K562 (cell line): Measurements from ENCODE around the gene EEF1AKMT4. TPM values are rescaled to one million over a fixed set of nuclear protein-coding genes. Genes with fewer than 3 reads are reported as not detected.

Experiments
- ARNT ChIP-seq, 2 experiments: fragments of 450-650 bp; IDR thresholded peaks; 2 replicates each; pipeline ENCODE4 v1.6.1; 2016; ENCODE audit warnings: mild to moderate bottlenecking in 1 of 2
- BDP1 ChIP-seq: IDR thresholded peaks from 3 replicates; pipeline ENCODE4 v1.6.1; 2011; ENCODE audit not compliant: insufficient read length, insufficient read depth
- DMBX1 ChIP-seq: fragments of 250-450 bp; sonication (Bioruptor Pico); IDR thresholded peaks from 2 replicates; pipeline ENCODE4 v1.8.0; 2022; ENCODE audit warnings: inconsistent platforms, mild to moderate bottlenecking, moderate library complexity, borderline replicate concordance
- HDAC8 ChIP-seq: fragments of 450-650 bp; IDR thresholded peaks from 2 replicates; pipeline ENCODE4 v1.6.1; 2016; ENCODE audit warnings: mild to moderate bottlenecking, missing genetic modification characterization, moderate library complexity, missing compliant biosample characterization
- MAFF ChIP-seq: IDR thresholded peaks from 2 replicates; pipeline ENCODE4 v1.6.1; 2012; ENCODE audit warnings: low read length, improper control_type of control experiment
- MTA1 ChIP-seq: fragments of 450-650 bp; IDR thresholded peaks from 2 replicates; pipeline ENCODE4 v1.6.1; 2017; ENCODE audit warnings: borderline replicate concordance
- PHF8 ChIP-seq: fragments of 200-600 bp; sonication (generic); IDR thresholded peaks from 2 replicates; pipeline ENCODE4 v1.6.1; 2012; ENCODE audit warnings: mixed run types, mild to moderate bottlenecking, inconsistent platforms, low read length, moderate library complexity, borderline replicate concordance
- SRSF7 ChIP-seq: fragments of 200-400 bp; formaldehyde crosslinking; optimal IDR thresholded peaks from 2 replicates; pipeline ENCODE3; 2017; ENCODE audit warnings: mild to moderate bottlenecking, low read depth, low read length
- TRIM28 ChIP-seq: fragments of 450-650 bp; IDR thresholded peaks from 2 replicates; pipeline ENCODE4 v1.6.1; 2017
- ZBTB17 ChIP-seq: fragments of 450-650 bp; formaldehyde crosslinking; IDR thresholded peaks from 2 replicates; pipeline ENCODE4 v1.4.0; 2020; ENCODE audit warnings: mild to moderate bottlenecking
- polyA plus RNA-seq, 8 experiments: library from polyadenylated mRNA; depleted of rRNA in 4 of 8; stranded (reverse) in 5 of 8; unstranded in 3 of 8; fragments of >200 nt; fragmentation: Nextera tagmentation in 2 of 8; fragmentation: Illumina TruSeq in 1 of 8; extraction: Ambion mirVana in 2 of 8; extraction: Trizol in 1 of 8; gene quantifications; 2 replicates each; pipeline versions ENCODE4 v1.2.1 to v1.2.3, GENCODE V29; 2011 to 2014; ENCODE audit warnings: inconsistent platforms in 1 of 8, missing spikeins in 1 of 8
- total RNA-seq, 7 experiments: library from RNA; depleted of rRNA in 6 of 7; stranded (reverse); fragments of >200 nt in 6 of 7; fragmentation: Illumina TruSeq in 2 of 7; extraction: Trizol in 2 of 7; gene quantifications; 2 replicates each; pipeline versions ENCODE4 v1.2.1 to v1.2.3, GENCODE V29; 2011 to 2021; ENCODE audit warnings: low replicate concordance in 1 of 7
- TF ChIP-seq, protein P1 (sequence below): sonication (generic); formaldehyde crosslinking; IDR thresholded peaks from 2 replicates; pipeline ENCODE4 v1.8.0; 2022; ENCODE audit warnings: mild to moderate bottlenecking, missing genetic modification reagents
- TF ChIP-seq, protein P2 (sequence below): fragments of 450-650 bp; IDR thresholded peaks from 2 replicates; pipeline ENCODE4 v1.6.1; 2016; ENCODE audit warnings: low read depth, mild to moderate bottlenecking, moderate library complexity
- TF ChIP-seq, protein P3 (sequence below): fragments of 250-450 bp; sonication (Bioruptor Pico); IDR thresholded peaks from 2 replicates; pipeline ENCODE4 v1.5.0; 2021
- TF ChIP-seq, protein P4 (sequence below): fragments of 150-350 bp; IDR thresholded peaks from 2 replicates; pipeline ENCODE4 v1.6.1; 2014; ENCODE audit warnings: low read depth, mild to moderate bottlenecking, low read length, borderline replicate concordance
- TF ChIP-seq, protein P5 (sequence below): IDR thresholded peaks from 2 replicates; pipeline ENCODE4 v1.6.1; 2011; ENCODE audit not compliant: insufficient read length; ENCODE audit errors: extremely low read depth
- TF ChIP-seq, protein P6 (sequence below): fragments of 450-650 bp; formaldehyde crosslinking; IDR thresholded peaks from 2 replicates; pipeline ENCODE4 v1.4.0; 2022; ENCODE audit warnings: missing genetic modification characterization

Gene EEF1AKMT4
- total and polyA plus RNA-seq, 9 of the 15 experiments (the other 6 are each of a cell fraction or from before 2014, with no cell fraction given): 10.3 to 49.4 (median 18.9) TPM

DNA sequence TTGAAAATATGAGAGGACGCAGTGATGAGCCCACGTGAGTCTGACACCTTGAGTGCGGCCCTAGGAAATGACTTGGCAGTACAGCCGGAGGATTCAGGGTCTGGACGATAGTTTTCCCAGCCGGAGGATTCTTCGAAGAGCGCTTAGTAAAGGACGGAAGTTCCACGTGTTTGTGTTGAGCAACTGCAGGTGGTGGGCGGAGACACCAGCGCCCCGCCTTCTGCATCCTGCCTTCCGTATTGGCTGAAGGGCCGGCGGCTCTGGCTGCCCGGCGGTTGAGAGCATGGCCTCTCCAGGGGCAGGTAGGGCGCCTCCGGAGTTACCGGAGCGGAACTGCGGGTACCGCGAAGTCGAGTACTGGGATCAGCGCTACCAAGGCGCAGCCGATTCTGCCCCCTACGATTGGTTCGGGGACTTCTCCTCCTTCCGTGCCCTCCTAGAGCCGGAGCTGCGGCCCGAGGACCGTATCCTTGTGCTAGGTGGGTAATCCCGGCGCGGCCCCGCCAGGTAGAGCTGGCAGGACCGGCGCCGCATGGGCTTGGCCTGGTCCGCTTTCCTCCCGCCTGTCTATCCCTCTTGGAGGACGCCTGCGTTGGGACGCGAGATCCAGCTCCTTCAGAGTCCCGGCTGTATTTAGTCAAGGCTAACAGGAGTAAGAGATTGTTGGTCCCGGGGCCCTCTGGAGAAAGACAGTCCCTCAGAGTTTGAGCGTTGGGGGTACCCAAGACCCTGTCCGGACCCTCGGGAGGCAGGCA, at the start of gene EEF1AKMT4 (continued):
- TF ChIP-seq, protein P1, sequence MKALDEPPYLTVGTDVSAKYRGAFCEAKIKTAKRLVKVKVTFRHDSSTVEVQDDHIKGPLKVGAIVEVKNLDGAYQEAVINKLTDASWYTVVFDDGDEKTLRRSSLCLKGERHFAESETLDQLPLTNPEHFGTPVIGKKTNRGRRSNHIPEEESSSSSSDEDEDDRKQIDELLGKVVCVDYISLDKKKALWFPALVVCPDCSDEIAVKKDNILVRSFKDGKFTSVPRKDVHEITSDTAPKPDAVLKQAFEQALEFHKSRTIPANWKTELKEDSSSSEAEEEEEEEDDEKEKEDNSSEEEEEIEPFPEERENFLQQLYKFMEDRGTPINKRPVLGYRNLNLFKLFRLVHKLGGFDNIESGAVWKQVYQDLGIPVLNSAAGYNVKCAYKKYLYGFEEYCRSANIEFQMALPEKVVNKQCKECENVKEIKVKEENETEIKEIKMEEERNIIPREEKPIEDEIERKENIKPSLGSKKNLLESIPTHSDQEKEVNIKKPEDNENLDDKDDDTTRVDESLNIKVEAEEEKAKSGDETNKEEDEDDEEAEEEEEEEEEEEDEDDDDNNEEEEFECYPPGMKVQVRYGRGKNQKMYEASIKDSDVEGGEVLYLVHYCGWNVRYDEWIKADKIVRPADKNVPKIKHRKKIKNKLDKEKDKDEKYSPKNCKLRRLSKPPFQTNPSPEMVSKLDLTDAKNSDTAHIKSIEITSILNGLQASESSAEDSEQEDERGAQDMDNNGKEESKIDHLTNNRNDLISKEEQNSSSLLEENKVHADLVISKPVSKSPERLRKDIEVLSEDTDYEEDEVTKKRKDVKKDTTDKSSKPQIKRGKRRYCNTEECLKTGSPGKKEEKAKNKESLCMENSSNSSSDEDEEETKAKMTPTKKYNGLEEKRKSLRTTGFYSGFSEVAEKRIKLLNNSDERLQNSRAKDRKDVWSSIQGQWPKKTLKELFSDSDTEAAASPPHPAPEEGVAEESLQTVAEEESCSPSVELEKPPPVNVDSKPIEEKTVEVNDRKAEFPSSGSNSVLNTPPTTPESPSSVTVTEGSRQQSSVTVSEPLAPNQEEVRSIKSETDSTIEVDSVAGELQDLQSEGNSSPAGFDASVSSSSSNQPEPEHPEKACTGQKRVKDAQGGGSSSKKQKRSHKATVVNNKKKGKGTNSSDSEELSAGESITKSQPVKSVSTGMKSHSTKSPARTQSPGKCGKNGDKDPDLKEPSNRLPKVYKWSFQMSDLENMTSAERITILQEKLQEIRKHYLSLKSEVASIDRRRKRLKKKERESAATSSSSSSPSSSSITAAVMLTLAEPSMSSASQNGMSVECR (CRISPR knock-in tag): peak; percentile 59
- TF ChIP-seq ZBTB17 (CRISPR knock-in tag) (0 out of 2 replicates have a peak, but pooled peaks have one; percentile 32), BDP1 (no peak), HDAC8 (tag) (no peak), ARNT (IDR thresholded peaks at IDR 0.05) (no peak), MTA1 (no peak), PHF8 (peak; percentile 77; the same call in 1 of the 2 replicates), TRIM28 (no peak), DMBX1 (CRISPR knock-in tag) (no peak), MAFF (no peak; the same call in 1 of the 2 replicates), SRSF7 (no peak)
- TF ChIP-seq, protein P2, sequence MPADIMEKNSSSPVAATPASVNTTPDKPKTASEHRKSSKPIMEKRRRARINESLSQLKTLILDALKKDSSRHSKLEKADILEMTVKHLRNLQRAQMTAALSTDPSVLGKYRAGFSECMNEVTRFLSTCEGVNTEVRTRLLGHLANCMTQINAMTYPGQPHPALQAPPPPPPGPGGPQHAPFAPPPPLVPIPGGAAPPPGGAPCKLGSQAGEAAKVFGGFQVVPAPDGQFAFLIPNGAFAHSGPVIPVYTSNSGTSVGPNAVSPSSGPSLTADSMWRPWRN: no peak
- TF ChIP-seq, protein P3, sequence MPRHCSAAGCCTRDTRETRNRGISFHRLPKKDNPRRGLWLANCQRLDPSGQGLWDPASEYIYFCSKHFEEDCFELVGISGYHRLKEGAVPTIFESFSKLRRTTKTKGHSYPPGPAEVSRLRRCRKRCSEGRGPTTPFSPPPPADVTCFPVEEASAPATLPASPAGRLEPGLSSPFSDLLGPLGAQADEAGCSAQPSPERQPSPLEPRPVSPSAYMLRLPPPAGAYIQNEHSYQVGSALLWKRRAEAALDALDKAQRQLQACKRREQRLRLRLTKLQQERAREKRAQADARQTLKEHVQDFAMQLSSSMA: no peak
- TF ChIP-seq, protein P4, sequence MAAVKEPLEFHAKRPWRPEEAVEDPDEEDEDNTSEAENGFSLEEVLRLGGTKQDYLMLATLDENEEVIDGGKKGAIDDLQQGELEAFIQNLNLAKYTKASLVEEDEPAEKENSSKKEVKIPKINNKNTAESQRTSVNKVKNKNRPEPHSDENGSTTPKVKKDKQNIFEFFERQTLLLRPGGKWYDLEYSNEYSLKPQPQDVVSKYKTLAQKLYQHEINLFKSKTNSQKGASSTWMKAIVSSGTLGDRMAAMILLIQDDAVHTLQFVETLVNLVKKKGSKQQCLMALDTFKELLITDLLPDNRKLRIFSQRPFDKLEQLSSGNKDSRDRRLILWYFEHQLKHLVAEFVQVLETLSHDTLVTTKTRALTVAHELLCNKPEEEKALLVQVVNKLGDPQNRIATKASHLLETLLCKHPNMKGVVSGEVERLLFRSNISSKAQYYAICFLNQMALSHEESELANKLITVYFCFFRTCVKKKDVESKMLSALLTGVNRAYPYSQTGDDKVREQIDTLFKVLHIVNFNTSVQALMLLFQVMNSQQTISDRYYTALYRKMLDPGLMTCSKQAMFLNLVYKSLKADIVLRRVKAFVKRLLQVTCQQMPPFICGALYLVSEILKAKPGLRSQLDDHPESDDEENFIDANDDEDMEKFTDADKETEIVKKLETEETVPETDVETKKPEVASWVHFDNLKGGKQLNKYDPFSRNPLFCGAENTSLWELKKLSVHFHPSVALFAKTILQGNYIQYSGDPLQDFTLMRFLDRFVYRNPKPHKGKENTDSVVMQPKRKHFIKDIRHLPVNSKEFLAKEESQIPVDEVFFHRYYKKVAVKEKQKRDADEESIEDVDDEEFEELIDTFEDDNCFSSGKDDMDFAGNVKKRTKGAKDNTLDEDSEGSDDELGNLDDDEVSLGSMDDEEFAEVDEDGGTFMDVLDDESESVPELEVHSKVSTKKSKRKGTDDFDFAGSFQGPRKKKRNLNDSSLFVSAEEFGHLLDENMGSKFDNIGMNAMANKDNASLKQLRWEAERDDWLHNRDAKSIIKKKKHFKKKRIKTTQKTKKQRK: no peak
- TF ChIP-seq, protein P5, sequence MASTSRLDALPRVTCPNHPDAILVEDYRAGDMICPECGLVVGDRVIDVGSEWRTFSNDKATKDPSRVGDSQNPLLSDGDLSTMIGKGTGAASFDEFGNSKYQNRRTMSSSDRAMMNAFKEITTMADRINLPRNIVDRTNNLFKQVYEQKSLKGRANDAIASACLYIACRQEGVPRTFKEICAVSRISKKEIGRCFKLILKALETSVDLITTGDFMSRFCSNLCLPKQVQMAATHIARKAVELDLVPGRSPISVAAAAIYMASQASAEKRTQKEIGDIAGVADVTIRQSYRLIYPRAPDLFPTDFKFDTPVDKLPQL: no peak
- TF ChIP-seq, protein P6, sequence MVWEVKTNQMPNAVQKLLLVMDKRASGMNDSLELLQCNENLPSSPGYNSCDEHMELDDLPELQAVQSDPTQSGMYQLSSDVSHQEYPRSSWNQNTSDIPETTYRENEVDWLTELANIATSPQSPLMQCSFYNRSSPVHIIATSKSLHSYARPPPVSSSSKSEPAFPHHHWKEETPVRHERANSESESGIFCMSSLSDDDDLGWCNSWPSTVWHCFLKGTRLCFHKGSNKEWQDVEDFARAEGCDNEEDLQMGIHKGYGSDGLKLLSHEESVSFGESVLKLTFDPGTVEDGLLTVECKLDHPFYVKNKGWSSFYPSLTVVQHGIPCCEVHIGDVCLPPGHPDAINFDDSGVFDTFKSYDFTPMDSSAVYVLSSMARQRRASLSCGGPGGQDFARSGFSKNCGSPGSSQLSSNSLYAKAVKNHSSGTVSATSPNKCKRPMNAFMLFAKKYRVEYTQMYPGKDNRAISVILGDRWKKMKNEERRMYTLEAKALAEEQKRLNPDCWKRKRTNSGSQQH (CRISPR knock-in tag): no peak
